Astrocyte of the hippocampus (primary cell): ENCODE data around the gene OXSR1.
"Not testable (repeated sequence)": the region's sequence is repeated elsewhere in the genome, so short reads cannot be mapped to it uniquely, and the experiment has no call there.

Experiments
- DNase-seq: peaks from one replicate; pipeline ENCODE4 v3.0.0; 2011; ENCODE audit warnings: low read depth, low spot score

OXSR1 gene

DNA sequence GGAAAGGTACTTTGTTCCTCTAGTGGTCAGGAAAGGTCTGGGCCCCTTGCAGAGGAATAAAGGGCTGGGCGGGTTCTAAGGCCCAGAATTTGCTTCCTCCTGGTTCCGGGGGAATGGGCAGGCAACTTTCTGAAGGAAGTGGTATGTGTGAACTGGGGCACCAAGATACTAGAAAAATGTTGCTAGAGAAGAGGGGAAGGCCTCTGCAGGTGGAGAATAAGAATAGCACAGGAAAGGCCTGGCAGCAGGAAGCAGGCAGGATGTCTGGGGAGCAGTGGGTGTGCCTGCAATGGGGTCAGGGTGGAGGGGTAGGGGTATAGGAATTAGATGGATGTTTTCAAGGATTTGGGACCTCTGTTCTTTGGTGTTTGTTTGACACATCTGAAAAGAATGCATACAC lies 102.3 kb downstream of the OXSR1 start:
- no peak for DNase-seq

DNA sequence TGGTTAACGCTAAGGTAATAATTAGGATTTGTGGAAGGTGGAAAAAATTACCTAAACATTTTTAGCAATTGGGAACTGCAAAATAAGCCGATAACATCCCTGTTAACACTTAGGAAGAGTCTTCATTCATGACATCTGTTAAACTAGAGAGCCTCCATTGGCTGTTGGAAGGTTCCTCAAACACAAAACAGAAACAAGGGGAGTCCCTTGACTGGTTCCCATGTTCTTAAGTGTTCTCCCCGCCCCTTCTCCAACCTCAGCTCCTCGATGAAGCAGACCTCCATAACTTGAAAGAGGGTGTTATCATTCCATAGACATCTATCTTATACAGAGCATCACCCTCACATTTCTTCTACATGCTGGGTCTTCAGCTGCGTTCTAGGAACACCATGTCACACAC lies 102.8 kb downstream of the OXSR1 start:
- DNase-seq = no peak

DNA sequence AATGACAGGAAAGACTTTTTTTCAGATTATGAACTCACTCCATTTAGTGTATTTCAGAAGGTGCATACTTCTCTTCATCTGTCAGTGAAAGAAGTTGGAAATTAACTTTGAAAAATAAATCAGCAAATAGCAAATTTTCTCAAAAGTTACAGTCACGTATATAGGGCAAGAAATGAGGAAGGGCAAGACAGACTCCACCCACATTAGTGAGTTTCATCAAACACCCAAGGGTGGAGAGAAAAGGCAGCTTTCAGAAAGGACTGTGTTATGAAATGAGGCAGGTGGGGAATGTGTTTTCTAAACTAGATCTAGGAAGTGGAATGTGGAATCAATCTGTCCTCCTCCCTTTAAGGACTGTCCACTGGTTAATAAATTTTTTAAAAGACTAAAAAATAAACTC lies 103.2 kb downstream of the OXSR1 start:
- no peak for DNase-seq

DNA sequence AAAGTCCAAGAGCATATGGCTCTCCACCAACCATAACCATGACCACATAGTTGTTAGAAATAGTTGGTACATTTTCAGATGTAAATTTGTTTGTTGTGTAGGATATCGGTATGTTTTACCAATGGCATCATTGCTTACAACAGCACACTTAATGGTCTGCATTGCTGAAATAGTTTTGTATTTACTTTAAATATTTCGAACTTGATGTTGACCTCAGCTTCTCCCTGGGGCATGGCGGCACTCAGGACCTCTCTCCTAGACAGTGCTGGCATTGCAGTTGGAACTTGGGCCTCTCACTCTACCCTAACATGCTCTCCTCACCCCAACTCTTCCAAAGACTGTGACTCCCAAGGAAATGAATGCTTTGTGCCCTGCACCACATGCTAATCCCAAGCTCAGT lies 105.3 kb downstream of the OXSR1 start:
- no peak for DNase-seq

DNA sequence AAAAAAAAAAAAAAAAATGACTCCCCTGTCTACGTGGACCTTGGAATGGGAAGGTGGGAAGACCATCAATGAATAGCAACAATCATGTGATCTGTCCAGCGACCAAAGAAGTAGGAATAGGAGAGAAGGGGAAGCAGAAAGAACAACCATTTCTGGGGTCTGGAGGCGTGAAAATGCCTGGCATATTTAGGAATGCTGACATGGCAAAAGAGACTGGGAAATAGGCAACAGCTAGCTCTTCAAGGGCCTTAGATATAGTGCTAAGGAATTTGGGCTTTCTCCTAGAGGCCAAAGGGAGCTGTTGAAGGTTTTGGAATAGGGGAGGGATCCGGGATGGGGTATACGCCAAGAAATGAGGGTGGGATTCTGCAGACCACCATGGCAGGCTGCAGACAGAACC lies 106.2 kb downstream of the OXSR1 start:
- DNase-seq = no peak

DNA sequence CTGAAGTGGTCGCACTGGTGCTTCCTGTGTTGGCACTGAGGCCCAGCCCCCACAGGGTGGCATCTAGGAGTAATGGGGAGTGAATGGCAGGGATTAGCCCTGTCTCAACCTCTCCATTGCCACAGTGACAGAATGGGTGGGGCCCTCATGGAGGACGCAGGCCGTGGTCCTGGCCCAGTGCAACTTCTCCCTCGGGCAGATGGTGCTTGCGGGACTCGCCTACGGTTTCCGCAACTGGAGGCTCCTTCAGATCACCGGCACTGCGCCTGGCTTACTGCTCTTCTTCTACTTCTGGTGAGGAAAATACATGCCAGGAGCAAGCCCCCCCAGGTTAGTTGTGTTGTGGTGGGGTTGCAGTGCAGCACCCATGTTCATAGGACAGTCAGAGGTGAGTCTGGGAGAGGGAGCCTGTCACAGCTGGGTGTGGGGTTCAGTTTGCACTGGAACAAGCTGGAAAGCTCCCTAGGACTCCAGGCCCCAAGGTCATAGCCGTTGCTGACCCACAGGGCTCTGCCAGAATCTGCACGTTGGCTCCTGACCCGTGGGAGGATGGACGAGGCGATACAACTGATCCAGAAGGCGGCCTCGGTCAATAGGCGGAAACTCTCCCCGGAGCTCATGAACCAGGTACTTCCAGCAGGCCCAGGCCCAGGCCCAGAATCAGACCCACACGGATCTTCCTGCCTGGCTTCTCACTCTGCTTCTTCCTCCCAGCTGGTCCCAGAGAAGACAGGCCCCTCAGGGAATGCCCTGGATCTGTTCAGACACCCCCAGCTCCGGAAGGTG lies 109.7 kb downstream of the OXSR1 start:
- DNase-seq = no peak

DNA sequence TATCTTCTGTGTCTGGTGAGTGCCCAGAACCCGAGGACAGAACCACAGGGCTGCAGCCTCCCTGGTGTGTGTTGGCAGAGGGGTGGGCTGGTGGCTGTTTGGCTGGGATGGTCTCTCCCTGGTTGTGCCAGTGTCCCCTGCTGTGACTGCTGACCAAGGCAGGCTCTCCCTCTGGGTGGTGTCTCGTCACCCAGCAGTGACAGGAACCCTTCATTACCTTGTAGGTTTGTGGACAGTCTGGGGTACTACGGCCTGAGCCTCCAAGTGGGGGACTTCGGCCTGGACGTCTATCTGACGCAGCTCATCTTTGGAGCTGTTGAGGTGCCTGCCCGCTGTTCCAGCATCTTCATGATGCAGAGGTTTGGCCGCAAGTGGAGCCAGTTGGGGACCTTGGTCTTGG lies 110.3 kb downstream of the OXSR1 start:
- DNase-seq = no peak

DNA sequence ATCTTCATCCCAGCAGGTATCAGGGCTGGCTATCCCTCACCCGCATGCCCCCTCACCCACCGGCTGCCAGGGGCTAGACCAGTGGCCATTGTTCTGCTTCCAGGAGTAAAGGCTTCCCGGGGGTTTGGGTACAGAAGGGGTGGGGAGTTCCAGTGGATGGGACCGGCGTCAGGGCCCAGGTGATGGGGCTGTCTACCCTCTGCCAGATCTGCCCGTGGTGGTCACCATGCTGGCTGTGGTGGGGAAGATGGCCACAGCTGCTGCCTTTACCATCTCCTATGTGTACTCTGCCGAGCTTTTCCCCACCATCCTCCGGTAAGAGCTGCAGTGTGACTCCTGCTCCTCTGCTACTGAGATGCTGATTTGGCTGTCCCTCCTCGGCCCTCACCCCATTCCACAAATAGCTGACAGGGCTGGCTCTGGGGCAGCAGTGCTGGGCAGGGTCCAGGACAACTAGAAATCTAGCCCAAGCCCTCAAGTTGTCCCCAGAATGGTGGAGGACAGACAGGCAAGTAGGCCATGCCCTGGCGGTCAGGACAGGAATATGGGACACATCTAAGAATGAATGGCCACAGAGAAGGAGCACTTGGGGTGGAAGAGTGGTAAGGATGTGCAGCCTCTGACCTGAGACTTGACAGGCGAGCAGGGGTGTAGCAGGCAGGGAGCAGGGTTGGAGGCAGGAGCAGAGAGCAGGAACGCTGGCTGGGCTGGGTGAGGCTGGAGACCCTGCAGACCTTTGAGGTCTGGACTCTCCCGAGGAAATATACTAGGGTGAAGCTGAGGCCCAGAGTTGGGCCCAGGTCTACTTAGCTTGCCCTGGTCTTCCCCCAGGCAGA lies 111.0 kb downstream of the OXSR1 start:
- DNase-seq = no peak

DNA sequence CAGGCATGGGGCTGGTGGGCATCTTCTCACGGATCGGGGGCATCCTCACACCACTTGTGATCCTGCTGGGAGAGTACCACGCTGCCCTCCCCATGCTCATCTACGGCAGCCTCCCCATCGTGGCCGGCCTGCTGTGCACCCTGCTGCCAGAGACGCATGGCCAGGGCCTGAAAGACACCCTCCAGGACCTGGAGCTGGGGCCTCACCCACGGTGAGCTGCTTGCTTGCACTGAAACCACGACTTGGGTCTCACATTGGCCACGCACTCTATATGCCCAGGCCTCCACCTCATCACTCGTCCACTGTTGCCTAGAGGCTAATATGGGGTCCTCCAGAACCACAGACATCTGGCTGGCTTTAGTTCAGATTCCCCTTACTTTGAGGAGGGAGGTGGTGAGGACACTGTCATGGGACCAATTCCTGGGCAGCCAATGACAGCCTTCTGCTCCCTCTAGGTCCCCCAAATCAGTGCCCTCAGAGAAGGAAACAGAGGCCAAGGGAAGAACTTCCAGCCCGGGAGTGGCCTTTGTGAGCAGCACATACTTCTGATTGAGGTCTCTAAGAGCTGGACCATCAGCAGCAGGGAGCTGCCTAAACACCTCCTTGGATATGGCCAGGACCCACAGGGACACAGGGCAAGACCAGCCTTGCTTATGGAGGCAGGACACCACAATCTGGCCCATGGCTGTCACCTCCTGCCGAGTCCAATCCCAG lies 111.7 kb downstream of the OXSR1 start:
- no peak for DNase-seq

DNA sequence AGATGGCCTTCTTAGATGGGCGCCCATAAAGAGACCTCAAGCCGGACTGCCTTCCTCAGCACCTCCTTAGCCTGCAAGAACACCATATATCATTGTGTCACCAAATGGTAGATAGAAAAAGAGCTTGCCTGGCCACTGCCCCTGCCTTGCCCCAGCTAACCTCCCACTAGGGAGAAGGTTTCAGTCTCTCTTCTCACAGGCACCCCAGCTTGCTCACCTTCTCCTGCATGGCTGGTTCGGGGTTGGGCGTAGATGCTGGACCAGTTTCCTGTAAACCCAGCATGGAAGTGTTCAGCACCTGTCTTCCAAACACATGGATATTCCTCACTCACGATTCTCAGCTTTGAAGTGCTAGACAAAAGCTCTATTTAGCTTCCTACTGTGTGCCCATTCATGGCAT lies 113.5 kb downstream of the OXSR1 start:
- no peak for DNase-seq

DNA sequence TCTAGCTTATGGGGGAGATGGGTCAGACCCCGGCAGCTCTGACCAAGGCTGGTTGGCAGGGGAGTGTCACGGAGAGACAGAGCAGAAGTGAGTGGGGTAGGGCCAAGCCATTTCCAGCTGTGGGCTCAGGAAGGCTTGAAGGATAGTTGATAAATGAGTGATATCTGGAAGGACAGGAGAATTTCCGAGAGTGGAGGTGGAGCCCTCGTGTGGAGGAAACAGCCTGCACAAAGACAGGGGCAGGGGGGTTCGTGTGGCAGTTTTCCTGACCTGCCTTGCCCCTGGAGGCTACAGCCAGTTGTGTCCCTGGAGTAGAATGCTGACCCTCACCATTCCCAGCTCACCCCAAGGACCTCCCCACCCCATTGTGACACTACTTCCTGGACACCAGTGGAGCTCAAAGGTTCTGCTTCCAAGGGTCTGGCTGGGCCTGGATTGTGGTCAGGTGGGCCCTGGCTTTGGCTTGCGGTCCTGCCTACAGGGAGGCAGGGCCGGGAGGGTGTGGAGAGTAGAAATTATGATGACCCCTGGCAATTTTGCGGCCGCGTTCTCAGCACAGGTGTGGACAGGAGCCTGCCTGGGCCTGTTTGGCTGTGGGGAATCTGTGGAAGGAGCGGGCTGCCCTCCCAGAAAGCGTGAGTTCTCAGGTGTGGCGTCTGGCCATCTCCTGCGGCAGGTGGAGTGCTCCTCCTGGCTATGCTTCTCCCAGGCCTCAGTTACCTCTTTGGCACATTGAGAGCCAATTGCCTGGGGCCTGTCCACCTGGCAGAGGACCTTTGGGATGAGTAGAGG lies 116.8 kb downstream of the OXSR1 start, which contains the start of gene SLC22A14:
TSS of gene SLC22A14 (plus strand) at position 400 of the 792 bp plus-strand sequence. CDS start 23,733 bp downstream, outside the sequence.
- no peak for DNase-seq

DNA sequence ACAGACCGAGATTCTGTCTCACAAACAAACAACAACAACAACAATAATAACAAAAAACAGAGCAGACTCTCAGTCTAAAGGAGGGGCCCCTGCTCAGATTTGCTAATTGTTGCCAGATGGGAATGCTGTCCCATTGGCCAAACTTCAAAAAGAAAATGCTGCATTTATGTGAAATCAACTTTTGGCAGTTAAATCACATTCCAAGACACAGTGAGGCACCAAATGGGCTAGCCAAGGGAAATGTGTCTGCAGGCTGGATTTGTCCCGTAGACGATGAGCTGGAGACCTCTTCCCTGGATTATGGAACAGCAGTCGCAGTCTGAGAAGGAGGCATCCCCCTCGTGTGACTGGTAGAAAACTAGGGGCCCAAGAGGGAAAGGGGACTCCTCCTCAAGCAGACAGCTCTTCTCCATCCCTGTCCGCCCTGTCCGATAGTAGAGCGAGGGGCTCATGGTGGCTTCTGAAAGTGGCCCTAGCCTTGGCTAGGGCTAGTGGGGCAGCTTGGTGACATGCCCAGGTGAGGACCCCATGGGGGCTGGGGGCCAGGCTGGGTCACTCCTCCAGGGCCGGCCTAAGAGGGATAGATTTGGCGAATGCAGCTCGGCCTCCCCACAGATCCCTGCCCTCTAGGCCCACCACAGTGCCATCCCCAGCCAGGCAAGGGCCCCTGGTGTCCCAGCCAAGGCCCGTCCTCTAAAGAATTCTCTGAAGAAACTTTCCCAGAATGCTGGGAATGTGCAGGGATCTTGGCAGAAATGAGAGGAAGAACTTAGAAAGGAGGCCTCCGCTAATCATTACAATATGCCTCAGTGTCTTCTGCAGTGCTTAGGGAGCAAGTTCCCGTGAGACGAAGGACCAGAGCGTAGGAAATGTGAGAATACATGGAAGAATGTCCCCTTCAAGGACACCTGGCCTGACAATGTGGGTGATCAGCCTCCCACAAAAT lies 118.7 kb downstream of the OXSR1 start:
- DNase-seq = peak; percentile 59

DNA sequence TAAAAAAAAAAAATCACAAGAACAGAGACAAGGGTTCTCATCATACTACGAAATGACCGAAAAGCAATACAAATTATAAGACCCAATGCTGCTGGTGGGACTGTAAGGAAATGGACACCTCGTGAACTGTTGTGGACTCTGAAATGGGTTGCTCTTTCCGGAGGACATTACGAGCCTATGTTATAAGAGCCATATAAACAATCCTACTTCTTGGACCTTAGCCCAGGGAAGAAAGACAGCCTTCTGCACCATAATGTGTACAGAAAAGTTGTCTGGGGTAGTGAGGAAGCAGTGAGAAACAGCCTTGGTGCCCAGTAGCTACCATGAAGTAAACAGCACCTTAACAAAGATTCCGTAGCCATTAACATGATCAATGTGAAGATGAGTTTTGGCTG lies 119.4 kb downstream of the OXSR1 start:
- no peak for DNase-seq

DNA sequence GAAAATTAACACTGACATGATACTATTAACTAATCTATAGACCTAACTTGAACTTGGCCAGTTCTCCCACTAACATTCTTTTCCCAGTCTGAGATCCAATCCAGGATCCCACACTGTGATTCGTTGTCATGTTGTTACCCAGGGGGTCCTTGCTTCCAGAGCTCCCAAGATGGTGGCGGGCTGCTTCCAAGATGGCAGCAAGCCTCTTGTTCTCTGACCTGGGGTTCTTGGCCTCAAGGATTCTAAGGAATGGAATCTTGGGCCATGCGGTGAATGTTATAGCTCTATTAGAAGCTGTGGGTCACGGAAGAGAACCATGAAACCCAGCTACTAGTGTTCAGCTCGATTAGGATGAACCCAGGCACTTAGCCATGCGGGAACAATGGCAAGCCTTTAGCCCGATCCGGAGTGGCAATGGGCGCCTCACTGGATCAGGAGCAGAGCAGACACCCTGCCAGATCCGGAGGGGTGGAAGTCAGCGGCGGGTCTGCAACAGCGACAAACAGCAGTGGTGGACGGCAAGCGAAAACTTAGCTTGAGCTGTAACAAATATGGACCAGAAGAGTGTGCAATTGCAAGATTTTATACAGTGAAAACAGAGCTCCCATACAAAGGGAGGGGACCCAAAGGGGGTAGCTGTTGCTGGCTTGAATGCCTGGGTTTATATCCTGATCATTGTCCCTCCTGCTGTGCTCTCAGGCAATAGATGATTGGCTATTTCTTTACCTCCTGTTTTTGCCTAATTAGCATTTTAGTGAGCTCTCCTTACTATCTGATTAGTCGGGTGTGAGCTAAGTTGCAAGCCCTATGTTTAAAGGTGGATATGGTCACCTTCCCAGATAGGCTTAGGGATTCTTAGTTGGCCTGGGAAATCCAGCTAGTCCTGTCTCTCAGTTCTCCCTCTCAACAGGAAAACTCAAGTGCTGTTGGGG lies 124.2 kb downstream of the OXSR1 start:
- DNase-seq = not testable (repeated sequence)

DNA sequence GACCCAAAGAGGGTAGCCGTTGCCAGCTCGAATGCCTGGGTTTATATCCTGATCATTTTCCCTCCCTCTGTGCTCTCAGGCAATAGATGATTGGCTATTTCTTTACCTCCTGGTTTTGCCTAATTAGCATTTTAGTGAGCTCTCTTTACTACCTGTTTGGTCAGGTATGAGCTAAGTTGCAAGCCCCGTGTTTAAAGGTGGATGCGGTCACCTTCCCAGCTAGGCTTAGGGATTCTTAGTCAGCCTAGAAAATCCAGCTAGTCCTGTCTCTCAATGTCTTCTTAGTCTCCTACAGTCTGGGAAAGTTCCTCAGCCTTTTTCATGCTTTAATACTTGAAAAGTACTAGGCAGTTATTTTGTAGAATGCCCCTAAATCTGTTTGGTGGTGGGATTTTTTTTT lies 131.7 kb downstream of the OXSR1 start:
- DNase-seq = not testable (repeated sequence)

DNA sequence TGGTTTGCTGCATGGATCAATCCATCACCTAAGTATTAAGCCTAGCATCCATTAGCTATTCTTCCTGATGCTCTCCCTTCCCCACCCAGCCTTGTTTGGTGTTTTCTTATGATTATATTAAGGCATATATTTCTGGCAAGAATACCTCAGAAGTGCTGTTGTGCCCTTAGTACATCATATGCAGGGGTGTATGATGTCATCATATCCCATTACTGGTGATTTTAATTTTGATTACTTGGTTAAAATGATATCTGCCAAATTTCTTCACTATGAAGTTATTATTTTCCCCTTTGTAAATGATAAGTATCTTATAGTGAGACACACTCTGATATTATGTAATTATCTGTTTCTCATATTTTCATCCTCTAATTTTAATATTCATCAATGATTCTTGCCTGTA lies 132.2 kb downstream of the OXSR1 start:
- no peak for DNase-seq

DNA sequence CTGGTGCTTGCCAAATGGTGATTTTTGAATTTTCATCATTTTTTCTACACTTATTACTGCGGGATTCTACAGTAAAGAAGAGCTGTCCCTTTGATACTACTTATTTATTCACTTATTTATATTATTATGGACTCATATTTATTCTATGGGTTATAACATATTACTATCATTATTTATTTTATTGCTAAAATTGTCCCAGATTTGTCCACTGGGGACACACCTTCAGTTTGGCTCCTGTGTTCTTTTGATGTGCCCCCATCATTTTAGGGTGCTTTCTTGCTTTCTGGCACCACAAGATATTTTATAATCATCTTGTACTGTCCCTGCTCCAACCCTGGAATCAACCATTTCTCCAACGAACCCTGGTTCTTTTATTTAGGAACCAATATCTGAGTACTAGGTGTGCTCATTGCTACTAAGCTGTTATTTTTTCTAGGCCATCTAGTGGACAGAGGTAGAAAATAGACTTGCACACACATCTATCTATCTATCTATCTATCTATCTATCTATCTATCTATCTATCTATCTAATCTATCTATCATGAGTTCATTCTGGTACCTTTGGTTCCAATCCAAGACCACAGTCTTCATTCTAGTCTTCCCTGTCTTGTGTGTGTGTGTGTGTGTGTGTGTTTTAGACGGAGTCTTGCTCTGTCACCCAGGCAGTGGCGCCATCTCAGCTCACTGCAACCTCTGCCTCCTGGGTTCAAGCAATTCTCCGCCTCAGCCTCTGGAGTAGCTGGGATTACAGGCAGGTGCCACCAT lies 132.8 kb downstream of the OXSR1 start:
- DNase-seq = peak; percentile 30
